ENCODE data around the gene SEMA6C.

SEMA6C gene

GRCh38 chr1:151143986-151144385 lies 2.4 kb downstream of the SEMA6C start:
- H3K4me2 ChIP-seq (ENCODE audit: low read depth, low read length, poor library complexity, severe bottlenecking), result no peak overlapping the region
- no peaks in the 10 kb centered on the region for H3F3A ChIP-seq (ENCODE audit: insufficient read depth)
- no peaks in the 10 kb centered on the region for H4K20me1 ChIP-seq (ENCODE audit: low read depth, low read length)
- no peaks in the 10 kb centered on the region for H3K9me3 ChIP-seq (ENCODE audit: insufficient read depth, low read length)
- no peaks in the 10 kb centered on the region for H3K9me2 ChIP-seq (replicated peaks; ENCODE audit: insufficient read depth, low read length)
- H3K27ac ChIP-seq (ENCODE audit: low read depth, low read length), result no peak overlapping the region
- no peaks in the 10 kb centered on the region for H3K36me3 ChIP-seq (ENCODE audit: low read length)
- H3K79me2 ChIP-seq (ENCODE audit: insufficient read depth, low read length), result no peaks in the 10 kb centered on the region
- H3K4me3 ChIP-seq (ENCODE audit: insufficient read depth, low read length, poor library complexity, severe bottlenecking), result no peak overlapping the region
- H3K9ac ChIP-seq (ENCODE audit: low read length), result no peak overlapping the region
- TF ChIP-seq CTCF (IDR thresholded peaks at IDR 0.05; ENCODE audit: insufficient read depth, low read length, poor library complexity, severe bottlenecking), result no peak
- TF ChIP-seq EZH2phosphoT487 (conservative IDR thresholded peaks at IDR 0.05; ENCODE audit: low read length), result no peak
- no peak overlapping the region for H2AFZ ChIP-seq (ENCODE audit: low read depth, low read length, severe bottlenecking)
- no peaks in the 10 kb centered on the region for H3K27me3 ChIP-seq (ENCODE audit: low read length)

DNA sequence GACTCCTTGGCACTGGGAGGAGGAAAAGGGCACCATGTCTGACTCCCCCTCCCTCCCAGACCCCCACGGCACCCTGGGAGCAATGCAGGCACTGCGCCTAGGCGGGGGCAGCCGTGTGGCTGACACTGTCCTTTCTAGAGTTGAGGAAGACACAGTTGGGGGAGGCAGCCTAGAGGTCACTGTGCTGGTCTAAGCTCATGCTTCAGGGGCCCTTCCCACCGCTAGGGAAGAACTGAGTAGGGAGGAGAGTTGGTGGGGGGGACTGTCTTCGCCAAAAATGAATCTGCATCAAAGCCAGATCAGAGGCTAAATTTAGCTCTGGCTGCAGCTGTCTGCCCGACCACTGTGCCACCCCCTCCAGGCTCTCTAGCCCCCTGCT lies 3.4 kb downstream of the SEMA6C start:
- no peak overlapping the region for H3K4me2 ChIP-seq (ENCODE audit: low read depth, low read length, poor library complexity, severe bottlenecking)
- no peaks in the 10 kb centered on the region for H3K9me2 ChIP-seq (replicated peaks; ENCODE audit: insufficient read depth, low read length)
- no peak overlapping the region for H3K9ac ChIP-seq (ENCODE audit: low read length)
- H3K27me3 ChIP-seq (ENCODE audit: low read length), result no peaks in the 10 kb centered on the region
- no peak overlapping the region for H3K4me3 ChIP-seq (ENCODE audit: insufficient read depth, low read length, poor library complexity, severe bottlenecking)
- no peak overlapping the region for H3K27ac ChIP-seq (ENCODE audit: low read depth, low read length)
- no peaks in the 10 kb centered on the region for H4K20me1 ChIP-seq (ENCODE audit: low read depth, low read length)
- no peaks in the 10 kb centered on the region for H3K79me2 ChIP-seq (ENCODE audit: insufficient read depth, low read length)
- H2AFZ ChIP-seq (ENCODE audit: low read depth, low read length, severe bottlenecking), result no peak overlapping the region
- H3K9me3 ChIP-seq (ENCODE audit: insufficient read depth, low read length), result no peaks in the 10 kb centered on the region
- TF ChIP-seq CTCF (IDR thresholded peaks at IDR 0.05; ENCODE audit: insufficient read depth, low read length, poor library complexity, severe bottlenecking) (no peak), EZH2phosphoT487 (conservative IDR thresholded peaks at IDR 0.05; ENCODE audit: low read length) (no peak)
- no peaks in the 10 kb centered on the region for H3K36me3 ChIP-seq (ENCODE audit: low read length)
- no peaks in the 10 kb centered on the region for H3F3A ChIP-seq (ENCODE audit: insufficient read depth)

GRCh38 chr1:151142411-151143056 lies 3.9 kb downstream of the SEMA6C start:
- H2AFZ ChIP-seq (ENCODE audit: low read depth, low read length, severe bottlenecking), result no peak overlapping the region
- H4K20me1 ChIP-seq (ENCODE audit: low read depth, low read length), result no peaks in the 10 kb centered on the region
- H3K79me2 ChIP-seq (ENCODE audit: insufficient read depth, low read length), result no peaks in the 10 kb centered on the region
- no peaks in the 10 kb centered on the region for H3K9me2 ChIP-seq (replicated peaks; ENCODE audit: insufficient read depth, low read length)
- no peak overlapping the region for H3K4me2 ChIP-seq (ENCODE audit: low read depth, low read length, poor library complexity, severe bottlenecking)
- no peaks in the 10 kb centered on the region for H3K9me3 ChIP-seq (ENCODE audit: insufficient read depth, low read length)
- H3K36me3 ChIP-seq (ENCODE audit: low read length), result no peaks in the 10 kb centered on the region
- no peaks in the 10 kb centered on the region for H3K27me3 ChIP-seq (ENCODE audit: low read length)
- no peak overlapping the region for H3K27ac ChIP-seq (ENCODE audit: low read depth, low read length)
- H3K4me3 ChIP-seq (ENCODE audit: insufficient read depth, low read length, poor library complexity, severe bottlenecking), result no peak overlapping the region
- no peaks in the 10 kb centered on the region for H3F3A ChIP-seq (ENCODE audit: insufficient read depth)
- TF ChIP-seq CTCF (IDR thresholded peaks at IDR 0.05; ENCODE audit: insufficient read depth, low read length, poor library complexity, severe bottlenecking) (no peak), EZH2phosphoT487 (conservative IDR thresholded peaks at IDR 0.05; ENCODE audit: low read length) (no peak)
- H3K9ac ChIP-seq (ENCODE audit: low read length), result no peak overlapping the region

Measured in SU-DHL-6 (cell line).